GM18505 (cell line): Measurements from ENCODE around the gene VPS13D.

ENCODE experiments used
- ATAC-seq: cut with Tn5 transposase; IDR thresholded peaks from one replicate; pipeline ENCODE4 v1.9.1; 2021; ENCODE audit not compliant: unreplicated experiment
- POLR2A ChIP-seq: IDR thresholded peaks from 4 replicates; pipeline ENCODE4 v1.6.1; 2011; ENCODE audit warnings: borderline replicate concordance; ENCODE audit not compliant: insufficient read depth, insufficient read length; ENCODE audit errors: extremely low read depth

The VPS13D gene

DNA sequence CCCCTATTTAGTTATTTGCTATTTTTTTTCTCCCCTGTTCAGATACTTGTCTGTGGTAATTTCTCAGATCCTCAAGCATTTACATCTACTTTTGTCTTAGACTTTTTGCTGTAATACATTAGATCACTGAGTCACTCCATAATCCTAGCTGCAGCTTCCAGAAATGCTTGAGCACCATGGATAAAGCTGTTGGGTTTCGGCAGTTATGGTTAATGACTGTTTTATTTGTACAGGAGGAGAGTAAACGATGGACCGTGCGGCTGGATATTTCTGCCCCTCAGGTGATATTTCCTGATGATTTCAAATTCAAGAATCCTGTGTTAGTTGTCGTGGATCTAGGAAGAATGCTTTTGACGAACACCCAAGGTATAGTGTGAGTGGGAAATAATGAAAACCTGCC is 42.9 kb downstream of the VPS13D start:
- no peak for TF ChIP-seq POLR2A
- no peak for ATAC-seq

DNA sequence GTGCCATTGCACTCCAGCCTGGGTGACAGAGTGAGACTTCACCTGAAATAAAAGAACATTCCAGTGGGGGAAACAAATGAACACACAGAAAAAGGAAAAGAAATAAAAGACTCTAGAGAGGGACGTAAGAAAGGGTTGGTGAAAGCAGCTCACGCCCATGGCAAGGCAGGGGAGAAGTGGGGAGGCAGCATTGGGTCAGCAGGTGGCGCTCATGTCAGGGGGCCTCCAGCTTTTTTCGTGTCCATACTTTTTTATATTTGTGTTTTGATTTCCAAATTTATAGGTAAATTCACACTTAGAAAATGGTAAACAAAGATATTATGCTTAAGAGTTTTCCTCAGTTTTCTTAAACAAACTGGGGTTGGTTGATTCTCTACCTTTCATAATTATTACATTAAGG is 45.5 kb downstream of the VPS13D start:
- no peak for TF ChIP-seq POLR2A

DNA sequence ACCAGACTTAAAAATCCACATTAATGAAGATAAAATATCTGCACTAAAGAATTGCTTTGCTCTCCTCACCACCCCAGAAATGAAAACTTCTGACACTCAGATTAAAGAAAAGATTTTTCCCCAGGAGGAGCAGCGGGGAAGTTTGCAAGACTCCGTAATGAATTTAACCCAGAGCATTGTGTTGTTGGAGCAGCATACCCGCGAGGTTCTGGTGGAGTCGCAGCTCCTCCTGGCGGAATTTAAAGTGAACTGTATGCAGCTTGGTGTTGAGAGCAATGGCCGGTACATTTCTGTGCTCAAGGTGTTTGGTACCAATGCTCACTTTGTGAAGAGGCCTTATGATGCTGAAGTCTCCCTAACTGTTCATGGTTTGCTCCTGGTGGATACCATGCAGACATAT is 46.4 kb downstream of the VPS13D start:
- TF ChIP-seq POLR2A, result no peak
- ATAC-seq, result no peak

More for the DNA sequence above, 45.5 kb downstream of the VPS13D start:
- no peak for ATAC-seq

DNA sequence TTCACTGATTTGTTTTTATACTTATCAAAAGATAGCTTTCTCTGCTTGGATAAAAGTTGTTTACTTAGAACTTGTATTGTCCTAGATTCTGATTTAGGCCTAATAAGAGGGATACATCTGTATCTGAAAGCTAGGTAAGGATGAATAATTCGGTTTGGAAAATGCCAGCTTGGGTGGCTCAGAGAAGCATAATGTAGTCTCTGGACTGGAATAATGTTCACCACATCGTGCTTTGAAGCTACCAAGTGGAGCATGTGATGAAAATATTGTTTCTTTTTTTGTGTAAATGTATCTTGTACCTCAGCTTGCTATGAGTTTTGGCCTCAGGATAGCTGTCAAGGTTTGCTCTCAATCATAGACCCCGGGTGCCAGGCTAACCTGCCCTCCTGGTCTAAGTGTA is 49.2 kb downstream of the VPS13D start:
- TF ChIP-seq POLR2A, result no peak
- ATAC-seq, result no peak

DNA sequence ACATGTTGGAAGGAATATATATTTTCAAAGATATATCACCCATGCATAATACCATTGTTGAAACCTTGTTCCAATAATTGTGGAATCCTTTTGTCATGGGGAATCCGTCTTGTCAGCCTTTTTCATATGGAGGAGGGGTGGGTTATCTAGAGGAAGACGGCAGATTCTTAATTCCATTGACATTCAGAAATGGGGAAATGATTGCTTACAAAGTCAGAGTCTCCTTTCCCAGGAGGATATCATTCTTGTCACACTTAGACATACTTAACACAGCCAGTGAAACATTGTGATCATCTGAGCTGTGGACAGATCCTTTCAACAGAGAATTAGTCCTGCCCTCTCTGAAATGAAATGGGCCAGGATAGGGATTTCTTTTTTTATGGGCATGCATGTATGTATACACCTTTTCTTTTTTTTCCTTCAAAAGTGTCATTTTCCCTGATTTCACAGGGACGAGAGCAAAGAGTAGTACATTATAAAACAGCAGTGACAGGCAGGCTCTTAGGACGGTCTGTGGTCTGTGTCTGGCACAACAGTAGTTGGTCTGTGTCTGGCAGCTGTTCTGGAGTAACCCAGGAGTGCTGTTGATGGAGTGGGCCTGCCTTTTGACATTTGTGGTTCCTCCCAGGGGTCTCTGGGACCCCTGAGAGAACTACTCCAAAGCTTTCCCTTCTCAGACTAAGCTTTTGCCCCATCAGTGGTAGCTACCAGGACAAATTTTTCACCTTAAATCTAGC is 50.1 kb downstream of the VPS13D start:
- ATAC-seq, result no peak
- TF ChIP-seq POLR2A, result no peak

DNA sequence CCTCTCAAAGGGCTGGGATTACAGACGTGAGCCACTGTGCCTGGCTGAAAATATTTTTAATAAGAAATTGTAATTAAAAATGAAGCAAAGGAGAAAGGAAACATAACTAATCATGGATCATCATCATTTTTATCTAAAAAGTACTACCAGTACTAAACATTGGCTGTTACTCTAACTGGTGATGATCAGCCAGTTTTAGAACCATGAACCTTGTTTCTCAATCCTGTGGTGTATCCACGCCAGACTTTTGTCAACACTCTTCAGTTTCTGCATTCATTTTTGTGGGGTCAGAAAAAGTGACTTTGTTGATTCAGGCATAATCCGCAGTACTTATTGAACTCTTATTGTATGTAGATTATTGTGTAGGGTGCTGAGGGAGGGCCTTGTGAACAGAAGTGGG is 52.3 kb downstream of the VPS13D start:
- no peak for TF ChIP-seq POLR2A
- ATAC-seq, result no peak

DNA sequence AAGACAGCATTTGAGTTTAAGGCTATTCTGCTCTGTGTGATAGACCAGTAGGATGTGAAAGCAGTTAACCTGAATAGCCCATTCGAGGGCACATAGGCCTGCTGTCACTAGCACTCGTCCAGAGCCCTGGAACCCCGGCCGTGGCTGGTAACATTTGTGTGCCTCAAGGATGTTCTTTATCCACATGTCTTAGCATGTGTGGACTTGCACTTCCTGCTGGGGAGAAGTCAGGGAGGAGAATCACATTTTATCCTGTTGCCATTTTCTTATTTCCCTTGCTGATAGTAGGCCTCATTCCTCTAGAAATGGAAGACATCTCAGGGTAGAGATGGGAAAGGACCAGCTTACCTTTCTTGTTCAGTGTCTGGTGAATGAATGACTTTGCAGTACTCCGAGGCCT is 54.7 kb downstream of the VPS13D start:
- TF ChIP-seq POLR2A, result no peak
- ATAC-seq, result no peak

DNA sequence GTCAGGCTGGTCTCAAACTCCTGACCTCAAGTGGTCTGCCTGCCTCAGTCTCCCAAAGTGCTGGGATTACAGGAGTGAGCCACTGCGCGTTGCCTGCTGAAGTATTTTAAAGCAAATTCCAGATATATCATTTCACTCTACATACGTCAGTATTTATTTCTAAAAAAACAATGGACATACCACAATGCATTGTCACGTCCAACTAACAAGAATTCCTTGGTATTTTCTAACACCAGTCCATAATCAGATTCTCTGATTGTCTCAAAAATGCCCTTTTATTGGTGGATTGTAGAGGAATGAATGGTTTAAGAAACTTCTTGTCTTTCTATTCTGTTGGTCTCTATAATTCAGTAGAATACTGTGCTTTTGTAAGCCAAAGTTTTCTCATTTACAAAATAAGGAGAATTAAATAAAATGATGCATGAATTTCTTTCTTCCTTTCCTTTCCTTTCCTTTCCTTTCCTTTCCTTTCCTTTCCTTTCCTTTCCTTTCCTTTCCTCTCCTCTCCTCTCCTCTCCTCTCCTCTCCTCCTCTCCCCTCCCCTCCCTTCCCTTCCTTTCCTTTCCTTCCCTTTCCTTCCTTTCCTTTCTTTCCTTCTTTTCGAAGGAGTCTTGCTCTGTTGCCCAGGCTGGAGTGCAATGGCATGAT is 55.8 kb downstream of the VPS13D start:
- TF ChIP-seq POLR2A, result no peak
- no peak for ATAC-seq

DNA sequence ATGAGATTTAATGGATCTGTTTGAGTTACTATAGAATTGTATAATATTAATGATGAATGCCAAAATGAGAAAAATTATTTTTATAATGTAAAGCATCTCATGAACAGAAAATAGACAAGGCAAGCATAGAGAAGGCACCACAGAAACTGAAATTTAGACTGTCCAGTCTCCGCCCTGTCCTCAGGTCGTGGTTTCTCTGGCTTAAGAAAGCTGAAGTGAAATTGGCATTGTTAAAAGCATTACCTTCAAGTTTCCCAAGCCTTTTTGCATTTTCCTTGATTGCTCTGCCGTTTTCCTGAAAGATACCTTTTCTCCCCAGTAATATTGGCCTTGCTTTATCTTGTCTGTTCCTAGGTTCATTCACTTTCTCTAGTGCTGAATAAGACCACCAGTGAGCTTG is 58.0 kb downstream of the VPS13D start:
- TF ChIP-seq POLR2A, result no peak
- no peak for ATAC-seq

DNA sequence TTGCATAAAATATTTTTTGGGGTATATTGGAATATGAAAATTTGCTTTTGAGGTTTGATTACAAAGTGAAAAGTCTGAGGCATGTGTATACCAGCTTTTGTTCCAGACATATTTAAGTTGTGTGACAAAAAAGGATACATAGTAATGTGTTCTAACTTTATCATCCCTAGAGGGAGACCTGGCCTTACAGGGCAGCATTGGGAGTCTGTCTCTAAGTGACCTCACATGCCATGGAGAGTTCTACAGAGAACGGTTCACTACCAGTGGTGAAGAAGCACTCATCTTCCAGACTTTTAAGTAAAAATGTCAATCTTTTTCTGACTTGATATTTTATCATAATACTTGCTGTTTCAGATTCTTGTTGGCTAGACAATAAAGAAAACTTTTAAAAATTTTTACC is 61.0 kb downstream of the VPS13D start:
- TF ChIP-seq POLR2A, result no peak
- ATAC-seq, result no peak

DNA sequence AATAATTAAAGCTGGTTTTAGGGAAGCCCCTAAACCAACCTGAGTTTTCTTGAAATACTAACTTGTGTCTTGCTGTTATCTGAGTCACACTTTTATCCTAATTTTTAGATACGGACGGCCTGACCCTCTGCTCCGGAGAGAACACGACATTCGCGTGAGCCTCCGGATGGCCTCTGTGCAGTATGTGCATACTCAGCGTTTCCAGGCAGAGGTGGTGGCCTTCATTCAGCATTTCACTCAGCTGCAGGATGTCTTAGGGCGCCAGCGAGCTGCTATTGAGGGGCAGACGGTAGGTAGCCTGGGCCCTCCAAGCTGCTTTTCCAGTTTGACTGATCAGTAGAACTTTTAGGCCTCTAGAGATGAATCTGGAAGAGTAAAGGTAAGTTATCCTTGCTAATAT is 63.6 kb downstream of the VPS13D start:
- ATAC-seq, result no peak
- no peak for TF ChIP-seq POLR2A

DNA sequence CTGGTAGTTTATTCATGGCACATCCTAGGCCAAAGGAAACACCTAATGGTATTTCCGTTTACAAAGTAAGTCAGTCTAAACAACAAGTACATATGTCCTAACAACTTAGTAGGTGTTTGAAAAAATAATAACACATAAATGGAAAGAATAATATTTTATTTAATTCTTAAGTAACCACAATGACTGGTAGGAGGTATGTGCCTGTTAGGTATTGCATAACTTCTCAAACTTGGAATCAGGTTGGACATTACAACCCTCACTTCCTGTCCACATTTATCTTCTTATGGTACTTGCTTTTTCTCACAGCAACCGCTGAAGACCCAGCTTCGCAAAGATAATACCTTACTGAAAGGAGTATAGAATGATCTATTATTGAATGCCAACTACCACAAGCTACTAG is 64.2 kb downstream of the VPS13D start:
- TF ChIP-seq POLR2A, result no peak
- no peak for ATAC-seq

DNA sequence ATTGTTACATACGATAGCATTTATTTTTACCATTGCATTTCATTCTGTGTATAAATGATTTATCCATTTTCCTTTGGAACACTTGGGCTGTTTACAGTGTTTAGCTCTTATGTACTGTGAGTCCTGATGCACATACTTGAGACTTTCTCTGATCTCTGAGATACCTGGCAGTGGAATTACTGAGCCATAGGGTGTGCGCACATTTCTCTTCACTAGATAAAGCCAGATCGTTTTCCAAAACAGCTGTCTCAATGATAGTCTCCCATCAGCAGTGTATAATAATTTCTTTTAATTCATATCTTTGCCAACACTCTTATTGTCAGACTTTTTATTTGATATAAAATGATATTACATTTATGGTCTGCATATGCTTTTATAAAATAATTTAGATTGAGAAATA is 66.2 kb downstream of the VPS13D start:
- no peak for ATAC-seq
- no peak for TF ChIP-seq POLR2A

DNA sequence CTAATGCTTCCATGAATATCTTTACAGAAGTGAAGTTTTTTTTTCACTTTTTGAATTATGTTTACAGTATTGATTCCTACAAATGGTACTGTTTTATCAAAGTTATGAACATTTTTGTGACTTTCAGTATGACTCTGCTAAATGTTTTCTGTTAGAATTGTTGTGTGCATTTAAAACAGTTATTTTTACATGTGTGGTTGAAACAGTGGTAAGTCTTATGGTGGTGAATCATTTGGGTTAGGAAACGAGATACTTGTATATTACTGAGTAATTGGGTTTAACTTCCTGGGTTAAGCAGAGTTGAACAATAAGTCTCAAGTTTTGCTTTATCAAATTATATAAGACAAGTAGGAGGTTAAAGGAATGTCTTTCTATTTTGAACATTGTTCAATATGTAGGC is 66.8 kb downstream of the VPS13D start:
- ATAC-seq, result peak; percentile 52
- TF ChIP-seq POLR2A, result no peak
